Esophagus squamous epithelium (tissue), 5 donors: Measurements from ENCODE around the gene C13orf42. TPM values are rescaled to one million over a fixed set of nuclear protein-coding genes. Genes with fewer than 3 reads are reported as not detected.

ENCODE experiments used
- DNase-seq: peaks from one replicate; lab custom pipeline; 2025; lab: John Stamatoyannopoulos, UW
- H3K27ac ChIP-seq, 4 donors: fragments of 200-600 bp; sonication (generic); one replicate each; pipeline ENCODE4 v1.5.1; 2016 to 2019; ENCODE audit warnings: mild to moderate bottlenecking in 1 of 4
- H3K27me3 ChIP-seq, 4 donors: fragments of 200-600 bp; sonication (generic); 1 replicate in 3 of 4; 2 replicates in 1 of 4; pipeline versions ENCODE4 v1.5.1 to v1.6.0; 2017 to 2021; ENCODE audit warnings: antibody characterized with exemption in 1 of 4
- H3K36me3 ChIP-seq, 3 donors: fragments of 200-600 bp; sonication (generic); one replicate each; pipeline ENCODE4 v1.5.1; 2016 to 2019
- H3K4me1 ChIP-seq, 3 donors: fragments of 200-600 bp; sonication (generic); one replicate each; pipeline ENCODE4 v1.5.1; 2017 to 2019
- H3K4me3 ChIP-seq, 4 donors: fragments of 200-600 bp; sonication (generic); 1 replicate in 3 of 4; 2 replicates in 1 of 4; pipeline ENCODE4 v1.5.1; 2016 to 2019; ENCODE audit warnings: mild to moderate bottlenecking in 2 of 4, moderate library complexity in 1 of 4
- H3K9me3 ChIP-seq, 3 donors: fragments of 200-600 bp; sonication (generic); one replicate each; pipeline ENCODE4 v1.5.1; 2016 to 2019
- POLR2A ChIP-seq, 4 donors: fragments of 450-650 bp; IDR thresholded peaks; one replicate each; pipeline ENCODE4 v1.6.1; 2017; ENCODE audit warnings: antibody characterized with exemption in 4 of 4, mild to moderate bottlenecking in 4 of 4, moderate library complexity in 3 of 4
- WGBS, 2 donors: methylation state at CpG; one replicate each; pipeline ENCODE4 v1.1.5; 2018; 5-methylcytosine and 5-hydroxymethylcytosine counted together
- intact Hi-C: fragments of 100-400 bp; cut with DNase I; formaldehyde crosslinking; loops from one replicate; pipeline ENCODE4 v1.15.0; 2022
- total RNA-seq, 4 donors: library from RNA; depleted of rRNA; stranded (reverse); fragments of >200 nt; gene quantifications; one replicate each; pipeline ENCODE4 v1.1.0, GENCODE V29; 2016
- TF ChIP-seq, protein P1 (sequence below), 6 experiments: fragments of 450-650 bp in 4 of 6; fragments of 200-600 bp in 2 of 6; sonication (generic) in 2 of 6; IDR thresholded peaks; one replicate each; pipeline ENCODE4 v1.5.1; 2016 to 2019; ENCODE audit warnings: antibody characterized with exemption in 6 of 6, mild to moderate bottlenecking in 4 of 6, moderate library complexity in 4 of 6
- donor health status: DM: yes; HTN: yes; CAD: no.

C13orf42 gene
- total RNA-seq, 4 donors from 2014 or later, result not detected

DNA sequence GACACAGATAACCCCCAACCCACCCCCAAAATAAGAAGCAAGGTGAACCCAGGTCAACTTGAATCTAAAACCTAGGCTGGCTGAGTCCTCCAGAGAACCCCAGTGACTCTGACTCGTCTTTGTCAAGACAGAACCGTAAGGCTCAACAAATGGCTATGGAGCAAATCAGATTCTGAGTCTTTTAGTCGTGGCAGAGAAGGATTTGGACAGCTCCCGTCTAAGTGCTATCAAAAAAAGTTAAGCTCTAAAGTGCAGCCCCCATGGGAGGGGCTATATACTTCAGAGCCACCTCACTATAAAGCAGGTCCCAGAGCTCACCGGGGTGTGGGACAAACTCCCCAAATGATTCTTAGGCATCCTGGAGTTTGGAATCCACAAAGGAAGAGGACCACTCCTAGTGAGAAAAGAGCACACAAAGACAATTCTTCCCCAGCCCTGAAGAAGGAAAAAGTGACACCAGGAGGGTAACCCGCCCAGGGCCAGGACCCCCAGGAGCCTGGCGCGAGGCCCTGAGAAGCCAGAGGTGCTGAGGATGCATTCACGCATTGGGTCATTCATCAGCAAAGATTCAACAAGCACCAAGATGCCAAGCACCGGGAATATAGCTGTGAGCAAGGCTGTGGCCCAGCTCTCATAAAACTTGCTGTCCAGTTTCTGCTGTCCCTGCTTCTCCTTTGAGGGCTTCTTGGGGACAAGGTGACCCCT, 25.4 kb upstream of the C13orf42 start:
- H3K4me1 ChIP-seq, result no peaks in the 10 kb centered on the region
- no peak overlapping the region for H3K27ac ChIP-seq
- WGBS, 2 donors, result 64 to 66% methylated on average over 8 of the region's 10 CpGs
- TF ChIP-seq, protein P1, sequence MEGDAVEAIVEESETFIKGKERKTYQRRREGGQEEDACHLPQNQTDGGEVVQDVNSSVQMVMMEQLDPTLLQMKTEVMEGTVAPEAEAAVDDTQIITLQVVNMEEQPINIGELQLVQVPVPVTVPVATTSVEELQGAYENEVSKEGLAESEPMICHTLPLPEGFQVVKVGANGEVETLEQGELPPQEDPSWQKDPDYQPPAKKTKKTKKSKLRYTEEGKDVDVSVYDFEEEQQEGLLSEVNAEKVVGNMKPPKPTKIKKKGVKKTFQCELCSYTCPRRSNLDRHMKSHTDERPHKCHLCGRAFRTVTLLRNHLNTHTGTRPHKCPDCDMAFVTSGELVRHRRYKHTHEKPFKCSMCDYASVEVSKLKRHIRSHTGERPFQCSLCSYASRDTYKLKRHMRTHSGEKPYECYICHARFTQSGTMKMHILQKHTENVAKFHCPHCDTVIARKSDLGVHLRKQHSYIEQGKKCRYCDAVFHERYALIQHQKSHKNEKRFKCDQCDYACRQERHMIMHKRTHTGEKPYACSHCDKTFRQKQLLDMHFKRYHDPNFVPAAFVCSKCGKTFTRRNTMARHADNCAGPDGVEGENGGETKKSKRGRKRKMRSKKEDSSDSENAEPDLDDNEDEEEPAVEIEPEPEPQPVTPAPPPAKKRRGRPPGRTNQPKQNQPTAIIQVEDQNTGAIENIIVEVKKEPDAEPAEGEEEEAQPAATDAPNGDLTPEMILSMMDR (IDR thresholded peaks at IDR 0.05), result no peak
- no peak for TF ChIP-seq POLR2A (IDR thresholded peaks at IDR 0.05)
- H3K4me3 ChIP-seq, result no peak overlapping the region
- no peaks in the 10 kb centered on the region for H3K9me3 ChIP-seq
- no peak for DNase-seq
- intact Hi-C loops, result no loop called here
- H3K27me3 ChIP-seq, result no peaks in the 10 kb centered on the region
- H3K36me3 ChIP-seq, result no peaks in the 10 kb centered on the region

- no peak overlapping the region for H3K4me3 ChIP-seq
- no peak overlapping the region for H3K27ac ChIP-seq
- H3K27me3 ChIP-seq, result no peaks in the 10 kb centered on the region
- 64 to 86% methylated on average over 3 to 4 of the region's 8 CpGs for WGBS, 2 donors
- TF ChIP-seq, protein P1 (IDR thresholded peaks at IDR 0.05), result no peak
- TF ChIP-seq POLR2A (IDR thresholded peaks at IDR 0.05), result no peak
- intact Hi-C loops, result no loop called here
- no peaks in the 10 kb centered on the region for H3K36me3 ChIP-seq
- no peaks in the 10 kb centered on the region for H3K4me1 ChIP-seq
- H3K9me3 ChIP-seq, result no peaks in the 10 kb centered on the region
- DNase-seq, result no peak
Measured at GRCh38 chr13:51134763-51135365, 23.8 kb upstream of the C13orf42 start.

DNA sequence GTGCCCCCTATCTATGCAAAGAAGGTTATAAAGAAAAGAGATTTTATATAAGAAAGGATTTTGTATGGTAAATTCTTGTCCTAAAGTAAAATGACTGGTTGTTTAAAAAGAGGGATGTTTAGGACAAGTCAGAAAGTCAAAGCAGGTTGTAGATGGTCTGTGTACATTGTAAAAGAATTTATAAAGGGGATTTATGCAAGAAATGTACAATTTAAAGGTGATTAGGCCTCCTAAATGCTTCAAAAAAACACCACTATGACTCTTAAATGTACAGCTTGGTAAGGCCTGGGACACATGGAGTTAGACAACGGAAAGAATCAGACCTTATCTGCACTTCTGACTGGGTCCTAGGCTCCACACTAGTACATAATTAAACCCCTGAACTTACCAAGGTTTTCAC, 19.3 kb upstream of the C13orf42 start:
- H3K4me3 ChIP-seq, result no peak overlapping the region
- H3K4me1 ChIP-seq, result no peaks in the 10 kb centered on the region
- 78 to 92% methylated on average over 1 of the region's 1 CpG for WGBS, 2 donors
- no peak for DNase-seq
- intact Hi-C loops, result no loop called here
- no peak for TF ChIP-seq POLR2A (IDR thresholded peaks at IDR 0.05)
- TF ChIP-seq, protein P1 (IDR thresholded peaks at IDR 0.05), result no peak
- no peak overlapping the region for H3K27ac ChIP-seq
- H3K36me3 ChIP-seq, result no peaks in the 10 kb centered on the region
- no peaks in the 10 kb centered on the region for H3K27me3 ChIP-seq
- H3K9me3 ChIP-seq, result no peaks in the 10 kb centered on the region

DNA sequence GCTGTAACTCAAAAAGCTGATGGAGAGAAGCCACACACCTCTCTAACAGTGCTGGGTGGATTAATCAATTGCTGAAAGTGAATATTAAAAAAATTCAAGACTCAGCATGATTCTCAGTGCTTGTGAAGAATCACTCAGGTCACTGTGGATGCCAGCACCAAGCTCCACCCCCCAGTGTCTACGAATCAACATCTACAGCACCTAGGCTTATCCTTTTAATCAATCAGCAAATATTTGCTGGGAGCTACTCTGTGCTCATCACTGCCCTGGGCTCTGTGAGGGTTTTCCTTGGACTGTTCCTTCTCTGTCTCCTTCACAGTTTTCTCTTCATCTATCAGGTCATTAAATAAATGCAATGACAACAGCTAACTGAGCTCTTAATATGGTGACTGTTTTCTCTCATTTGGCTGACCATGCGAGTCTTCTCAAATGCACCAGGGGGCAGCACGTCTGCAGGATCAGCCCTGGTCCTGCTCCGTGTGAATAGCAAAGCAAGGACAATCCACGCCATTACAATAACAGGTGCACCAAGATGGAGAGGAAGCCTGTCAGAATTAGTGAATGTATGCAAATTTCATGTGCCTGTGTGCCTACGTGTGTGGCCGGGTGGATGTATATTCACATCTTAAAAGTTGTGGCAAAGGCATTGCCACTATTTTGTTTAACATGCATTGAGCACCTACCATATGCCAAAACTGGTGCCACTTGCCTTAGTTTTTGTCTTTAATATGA, 14.6 kb upstream of the C13orf42 start:
- Histone ChIP-seq H3K9me3 (no peaks in the 10 kb centered on the region), H3K27ac (no peak overlapping the region), H3K36me3 (no peaks in the 10 kb centered on the region), H3K4me1 (no peaks in the 10 kb centered on the region), H3K27me3 (peaks cover 0 to 22% (median 0%) of the 10 kb centered on the region in 4 donors), H3K4me3 (no peak overlapping the region)
- 21 to 31% methylated on average over 5 to 7 of the region's 7 CpGs for WGBS, 2 donors
- DNase-seq, result no peak
- intact Hi-C loops, result loop anchor here (5.0 kb wide), 1 partner anchor 162 kb away; no protein-coding TSS in a partner anchor
- no peak for TF ChIP-seq POLR2A (IDR thresholded peaks at IDR 0.05)
- TF ChIP-seq, protein P1 (IDR thresholded peaks at IDR 0.05), result peak; percentile 16 to 75 (median 66)
